ENCODE measurements around the gene PLA2G2F.

Gene PLA2G2F

GRCh38 chr1:20143734-20144565 lies 4.8 kb downstream of the PLA2G2F start:
- DNase-seq: no peak

DNA sequence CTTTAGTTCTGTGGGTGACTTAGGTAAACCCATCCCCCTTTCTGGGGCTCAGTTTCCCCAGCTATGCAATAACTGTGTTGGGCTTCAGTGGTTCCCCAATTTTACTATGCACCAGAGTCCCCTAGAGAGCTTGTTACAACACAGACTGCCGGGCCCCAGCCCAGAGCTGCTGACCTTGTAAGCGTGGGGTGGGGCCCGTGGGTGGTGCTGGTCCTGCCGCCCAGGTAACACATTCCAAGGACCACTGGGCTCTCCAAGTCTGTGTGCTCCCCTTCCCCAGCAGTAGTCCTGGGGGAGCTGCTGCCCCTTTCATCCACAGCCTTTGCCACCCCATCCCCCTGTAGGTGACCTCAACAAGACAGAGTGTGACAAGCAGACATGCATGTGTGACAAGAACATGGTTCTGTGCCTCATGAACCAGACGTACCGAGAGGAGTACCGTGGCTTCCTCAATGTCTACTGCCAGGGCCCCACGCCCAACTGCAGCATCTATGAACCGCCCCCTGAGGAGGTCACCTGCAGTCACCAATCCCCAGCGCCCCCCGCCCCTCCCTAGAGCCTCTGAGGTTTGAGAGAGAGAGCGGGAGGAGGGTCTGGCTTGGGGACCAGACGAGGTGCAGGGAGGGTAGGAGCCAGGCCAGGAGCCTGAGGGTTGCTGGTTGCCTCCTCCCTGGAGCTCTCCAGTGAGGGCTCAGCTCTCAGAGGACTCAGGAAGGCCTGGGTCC lies 8.9 kb downstream of the PLA2G2F start:
- DNase-seq: no peak

GRCh38 chr1:20148571-20149500 lies 9.7 kb downstream of the PLA2G2F start:
- DNase-seq: no peak

DNA sequence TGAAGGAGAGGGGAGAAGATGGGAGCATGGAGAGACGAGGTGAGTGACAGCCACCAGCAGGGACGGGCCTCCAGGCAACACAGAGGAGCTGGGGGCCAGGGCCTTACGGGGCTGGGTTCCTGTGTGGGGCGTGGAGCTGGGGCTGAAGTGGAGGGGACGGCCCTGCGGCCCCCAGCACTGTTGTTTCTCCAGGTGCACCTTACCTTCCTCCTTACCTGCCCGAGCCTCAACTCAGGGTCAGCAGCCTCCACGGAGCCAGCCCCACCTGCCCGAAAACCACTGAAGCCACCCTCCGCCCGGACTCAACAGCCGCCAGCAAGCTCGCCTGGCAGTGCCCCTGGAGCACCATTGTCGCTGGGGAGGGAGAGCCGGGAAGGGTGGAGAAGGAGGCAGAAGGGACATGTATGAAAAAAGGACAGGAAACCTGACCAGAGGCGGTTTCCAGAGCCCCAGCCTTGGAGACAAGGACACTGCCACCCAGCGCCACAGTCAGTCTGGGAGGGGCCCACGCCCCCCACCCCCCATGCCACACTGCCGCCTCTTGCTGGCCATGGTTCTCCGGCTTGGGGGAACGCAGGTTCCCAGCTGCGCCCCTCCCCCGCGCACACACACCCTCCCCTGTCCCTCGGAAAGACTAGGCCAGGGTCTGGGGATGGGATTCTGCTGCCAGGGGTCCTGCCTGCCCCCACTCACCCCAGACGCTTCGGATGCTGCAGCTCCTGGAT lies 10.6 kb downstream of the PLA2G2F start:
- no peak for DNase-seq

- no peak for DNase-seq
These were observed 11.2 kb downstream of the PLA2G2F start for GRCh38 chr1:20150326-20150705.

DNA sequence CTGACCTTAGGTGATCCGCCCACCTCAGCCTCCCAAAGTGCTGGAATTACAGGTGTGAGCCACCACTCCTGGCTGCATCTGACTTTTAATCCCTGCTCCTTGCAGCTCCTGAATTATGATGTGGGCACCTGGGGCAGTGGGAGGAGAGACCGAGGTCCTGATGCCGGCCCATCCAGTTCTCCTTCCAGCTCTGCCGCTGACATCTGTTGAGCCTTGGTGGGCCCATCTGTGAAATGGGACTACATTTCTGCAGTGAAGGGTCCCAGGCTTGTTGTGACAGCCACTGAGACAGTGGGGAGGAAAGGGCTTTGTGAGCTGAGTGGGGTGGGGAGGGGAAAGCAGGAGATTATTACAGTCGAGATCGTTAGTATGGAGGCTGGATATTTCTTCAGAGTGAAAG lies 11.8 kb downstream of the PLA2G2F start:
- no peak for DNase-seq

GRCh38 chr1:20151906-20152598 lies 12.9 kb downstream of the PLA2G2F start:
- DNase-seq: peak; percentile 86

GRCh38 chr1:20152599-20152930 lies 13.4 kb downstream of the PLA2G2F start:
- DNase-seq: no peak

DNA sequence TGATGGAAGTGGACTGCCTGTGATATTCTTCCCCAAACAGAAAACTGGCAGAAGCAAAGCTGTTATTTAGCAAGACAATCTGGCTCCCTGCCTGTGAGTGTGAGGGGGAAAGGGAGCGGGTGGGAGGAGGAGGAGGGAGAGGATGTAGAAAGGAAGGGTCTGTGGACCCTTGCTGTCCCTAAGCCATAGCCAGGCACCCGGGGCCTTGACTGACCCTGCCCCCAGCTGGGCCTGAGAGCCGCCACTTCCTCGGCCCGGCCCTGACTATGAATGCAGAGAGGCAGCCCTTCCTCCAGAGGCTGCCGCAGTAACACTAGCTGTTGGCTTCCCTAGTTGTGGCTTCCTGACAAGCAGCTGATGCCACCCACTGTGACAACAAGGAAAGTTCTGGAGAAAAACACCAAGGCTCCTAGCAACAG lies 13.9 kb downstream of the PLA2G2F start:
- no peak for DNase-seq

DNA sequence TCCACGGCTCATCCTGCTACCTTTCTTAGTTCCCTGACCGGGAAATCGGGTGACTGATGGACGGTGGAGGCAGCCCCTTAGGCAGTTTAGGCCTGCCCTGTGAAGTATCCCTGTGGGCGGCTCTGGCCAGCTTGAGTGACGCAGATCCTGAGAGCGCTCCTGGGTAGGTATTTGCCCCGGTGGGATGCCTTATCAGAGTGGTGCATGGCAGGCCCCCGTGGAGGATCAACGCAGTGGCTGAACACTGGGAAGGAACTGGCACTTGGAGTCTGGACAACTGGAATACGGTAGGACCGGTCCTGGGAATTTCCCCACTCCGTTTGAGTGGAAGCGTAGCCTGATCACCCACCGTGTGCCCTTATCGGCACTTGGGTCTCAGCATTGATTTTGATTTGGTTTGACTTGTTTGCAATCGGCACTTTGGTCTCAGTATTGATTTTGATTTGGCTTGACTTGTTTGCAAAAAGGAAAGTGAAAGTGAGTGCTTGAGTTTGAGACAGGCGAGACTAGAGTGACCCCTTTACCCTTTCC lies 15.2 kb downstream of the PLA2G2F start:
- no peak for DNase-seq

GRCh38 chr1:20158358-20159070 lies 19.4 kb downstream of the PLA2G2F start:
- no peak for DNase-seq

- DNase-seq: no peak
These were observed 20.9 kb downstream of the PLA2G2F start for GRCh38 chr1:20160034-20160433.

DNA sequence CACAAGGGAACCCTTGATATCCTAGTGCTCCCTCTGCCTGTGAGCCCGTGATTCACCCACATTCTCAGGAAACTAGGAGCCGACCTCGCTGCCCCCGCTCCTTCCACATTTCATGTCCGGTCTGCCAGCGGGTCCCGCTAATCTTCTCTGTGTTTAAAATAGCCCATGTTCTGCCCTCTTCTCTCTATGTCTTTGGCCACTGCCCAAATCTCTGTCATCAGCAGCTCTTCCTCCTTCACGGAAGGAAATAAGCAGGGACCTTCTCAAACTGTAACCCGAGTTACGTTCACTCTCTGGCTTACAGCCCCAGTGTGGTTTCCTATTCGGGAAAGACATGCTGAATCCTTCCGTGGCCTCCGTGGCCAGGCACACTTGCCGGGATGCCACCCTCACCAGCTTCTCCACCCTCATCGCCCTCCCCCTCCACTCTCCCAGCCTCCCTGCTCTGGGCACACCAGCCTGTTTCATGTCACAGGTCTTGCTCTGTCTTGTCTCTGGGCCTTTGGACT lies 25.6 kb downstream of the PLA2G2F start:
- no peak for DNase-seq

DNA sequence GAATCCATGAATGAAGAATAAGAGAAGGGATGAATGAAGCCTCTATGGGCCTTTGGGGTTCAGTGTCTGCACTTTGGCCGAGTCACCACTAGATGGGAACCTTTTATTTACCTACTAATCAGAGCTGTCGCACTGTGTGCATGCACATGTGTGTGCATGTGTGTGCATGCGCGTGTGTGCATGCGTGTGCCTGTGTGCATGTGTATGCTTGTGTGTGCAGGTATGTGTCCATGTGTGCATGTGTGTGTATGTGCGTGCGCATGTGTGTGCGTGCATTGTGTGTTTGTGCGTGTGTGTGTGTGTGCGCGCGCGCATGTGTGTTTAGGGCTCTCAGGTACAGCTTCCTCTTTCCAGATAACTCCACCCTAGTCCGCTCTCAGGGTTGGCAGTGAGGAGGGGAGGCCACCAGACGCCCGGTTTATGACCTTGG lies 26.4 kb downstream of the PLA2G2F start:
- DNase-seq: peak; percentile 61

GRCh38 chr1:20166051-20166450 lies 26.9 kb downstream of the PLA2G2F start:
- DNase-seq: no peak

DNA sequence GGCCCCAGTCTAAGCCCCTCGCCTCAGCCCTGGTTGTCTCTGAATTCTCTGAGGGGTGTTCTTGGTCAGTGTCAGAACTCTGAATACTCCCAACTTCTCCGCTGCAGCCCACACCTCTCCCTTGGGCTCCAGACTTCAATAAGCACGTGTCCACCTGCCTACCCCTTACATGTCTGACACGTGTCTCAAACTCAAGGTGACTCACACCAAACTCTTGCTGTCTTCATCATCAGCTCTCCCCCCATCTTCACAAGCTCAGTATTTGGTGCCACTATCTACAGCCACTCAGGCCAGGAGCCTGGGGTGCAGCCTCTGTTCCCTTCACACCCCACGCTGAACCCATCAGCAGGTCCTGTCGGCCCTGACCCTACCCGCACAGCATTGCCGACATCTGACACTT lies 28.0 kb downstream of the PLA2G2F start:
- no peak for DNase-seq

GRCh38 chr1:20168564-20169491 lies 29.7 kb downstream of the PLA2G2F start:
- no peak for DNase-seq

DNA sequence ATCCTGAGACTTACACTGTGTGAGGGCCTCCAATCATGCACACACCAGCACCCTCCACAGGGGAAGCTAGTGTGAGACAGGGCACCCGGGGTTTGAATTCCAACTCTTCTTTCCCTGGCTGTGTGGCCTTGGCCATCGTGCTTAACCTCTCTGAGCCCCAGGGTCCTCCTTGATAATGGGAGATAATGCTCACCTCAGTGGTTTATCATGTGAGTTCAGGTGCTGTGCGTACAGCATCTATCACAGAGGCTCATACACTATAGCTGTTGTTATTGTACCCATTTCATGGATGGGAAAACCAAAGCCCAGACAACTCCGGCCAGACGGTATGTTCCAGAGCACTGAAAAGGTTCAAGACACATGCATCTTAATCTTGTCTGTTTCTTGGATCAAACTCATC lies 30.8 kb downstream of the PLA2G2F start:
- no peak for DNase-seq

DNA sequence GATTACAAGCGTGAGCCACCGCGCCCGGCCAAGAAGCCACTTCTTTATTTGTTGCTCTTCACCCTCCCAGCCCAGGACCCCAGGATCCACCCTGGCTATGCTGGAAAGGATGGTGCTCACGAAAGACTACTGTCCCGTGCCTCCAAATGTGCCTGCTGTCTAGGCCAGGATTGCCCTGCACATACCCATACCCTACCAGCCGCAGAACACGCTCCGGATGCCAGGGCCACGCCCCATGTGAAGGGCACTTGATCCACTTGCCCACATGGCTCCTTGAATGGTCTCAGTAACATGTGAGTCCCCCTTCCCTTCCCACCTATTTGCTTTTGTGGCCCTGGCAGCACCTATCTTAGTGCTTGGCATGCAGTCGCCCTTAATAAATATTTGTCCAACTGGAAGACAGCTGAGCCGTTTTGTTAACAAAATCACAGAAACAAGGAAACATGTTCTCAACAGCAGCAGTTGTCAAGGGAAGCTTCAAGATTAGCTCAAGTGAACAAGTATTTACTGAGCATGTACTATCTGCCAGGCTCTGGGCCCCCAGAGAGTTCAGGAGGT lies 33.0 kb downstream of the PLA2G2F start:
- DNase-seq: no peak
